ENCODE measurements around the gene CCZ1. TPM values are rescaled to one million over a fixed set of nuclear protein-coding genes. Genes with fewer than 3 reads are reported as not detected.
"Not testable (repeated sequence)": the region's sequence is repeated elsewhere in the genome, so short reads cannot be mapped to it uniquely, and the experiment has no call there.

The CCZ1 gene
- total RNA-seq: 85.2 TPM

- DNase-seq (ENCODE audit: low spot score): peak; percentile 77
Measured at GRCh38 chr7:5898480-5899224, at the start of gene CCZ1. Gene CCZ1 (plus strand): TSS chr7:5898733. CDS start chr7:5898800, 67 bp downstream.

DNA sequence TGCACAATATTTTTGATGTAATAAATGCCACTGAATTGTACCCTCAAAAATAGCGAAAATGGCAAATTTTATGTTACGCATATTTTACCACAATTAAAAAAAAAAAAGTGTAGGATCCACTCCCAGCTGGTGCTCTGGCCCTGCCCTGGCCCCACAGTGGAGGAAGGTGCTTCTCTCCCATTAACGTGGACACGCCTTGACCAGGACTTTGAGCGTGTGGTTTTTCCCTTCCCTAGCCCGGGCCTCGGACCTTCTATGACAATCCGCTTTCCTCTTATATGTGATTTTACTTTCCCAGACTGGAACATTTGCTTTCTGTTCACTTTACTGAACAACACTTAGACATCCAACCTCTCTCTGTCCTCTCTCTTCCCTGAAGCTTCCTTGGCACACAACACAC lies 47.6 kb upstream of the CCZ1 start:
- no peak for DNase-seq (ENCODE audit: low spot score)

DNA sequence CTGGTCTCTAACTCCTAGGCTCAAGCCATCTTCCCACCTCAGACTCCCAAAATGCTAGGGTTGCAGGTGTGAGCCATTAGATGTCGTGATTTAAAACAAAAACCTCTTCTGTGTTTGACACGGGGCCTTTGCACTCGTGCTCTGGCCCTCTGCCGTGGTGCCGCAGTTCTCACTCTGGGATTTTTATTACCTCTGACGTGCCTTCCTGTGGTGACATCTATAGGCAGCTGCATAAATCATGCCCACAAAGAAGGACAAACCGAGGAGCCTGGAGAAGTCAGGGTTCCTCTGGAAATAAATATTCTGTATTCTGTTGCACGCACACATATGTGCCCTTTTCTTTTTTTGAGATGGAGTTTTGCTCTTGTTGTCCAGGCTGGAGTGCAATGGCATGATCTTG lies 43.8 kb upstream of the CCZ1 start:
- DNase-seq (ENCODE audit: low spot score): no peak

DNA sequence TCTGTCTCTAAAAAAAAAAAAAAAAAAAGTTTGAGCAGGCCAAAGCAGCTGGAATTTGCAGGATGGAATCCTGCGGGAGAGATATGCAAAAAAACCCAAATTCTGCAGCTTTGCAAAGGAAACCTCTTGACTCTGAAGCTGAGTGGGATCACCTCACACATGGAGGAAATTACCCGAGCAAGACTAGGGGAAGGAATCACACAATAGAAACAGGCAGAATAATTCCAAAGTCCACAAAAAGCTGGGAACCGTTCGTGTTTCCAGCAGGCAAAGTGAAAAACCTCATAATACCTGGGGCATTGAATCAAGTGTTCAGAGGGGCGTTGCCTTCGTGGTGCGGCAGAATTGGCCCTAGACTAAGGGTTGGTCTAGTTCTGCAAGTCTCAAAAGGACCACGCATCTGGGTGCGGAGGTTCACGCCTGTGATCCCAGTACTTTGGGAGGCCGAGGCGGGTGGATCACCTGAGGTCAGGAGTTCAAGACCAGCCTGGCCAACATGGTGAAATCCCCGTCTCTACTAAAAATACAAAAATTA lies 41.4 kb upstream of the CCZ1 start:
- DNase-seq (ENCODE audit: low spot score): not testable (repeated sequence)

GRCh38 chr7:5858494-5858893 lies 40.0 kb upstream of the CCZ1 start:
- DNase-seq (ENCODE audit: low spot score): not testable (repeated sequence)

- DNase-seq (ENCODE audit: low spot score): not testable (repeated sequence)
Measured at GRCh38 chr7:5861281-5861680, 37.3 kb upstream of the CCZ1 start.

DNA sequence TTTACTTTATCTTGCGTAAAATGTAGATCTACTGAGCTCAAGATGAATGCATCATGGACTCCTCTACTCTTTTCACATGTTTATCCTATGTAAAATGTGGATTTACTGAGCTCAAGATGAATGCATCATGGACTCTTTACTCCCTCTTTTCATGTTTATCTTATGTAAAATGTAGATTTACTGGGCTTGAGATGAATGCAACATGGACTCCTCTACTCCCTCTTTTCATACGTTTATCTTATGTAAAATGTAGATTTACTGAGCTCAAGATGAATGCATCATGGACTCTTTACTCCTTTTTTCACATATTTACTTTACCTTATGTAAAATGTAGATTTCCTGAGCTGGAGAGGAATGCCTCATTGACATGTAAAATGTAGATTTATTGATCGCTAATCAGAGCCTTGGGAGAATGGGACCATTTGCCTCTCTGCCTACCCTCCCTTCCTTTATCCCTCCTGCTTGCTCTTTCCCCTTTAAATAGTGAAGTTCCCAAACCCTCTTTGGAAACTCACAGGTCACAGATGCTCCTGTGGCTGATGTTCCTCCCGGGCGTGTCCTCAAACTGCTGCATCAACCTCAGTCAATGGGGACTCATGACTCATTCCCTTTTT lies 35.7 kb upstream of the CCZ1 start:
- DNase-seq (ENCODE audit: low spot score): not testable (repeated sequence)

- not testable (repeated sequence) for DNase-seq (ENCODE audit: low spot score)
Measured at GRCh38 chr7:5865279-5865931, 33.1 kb upstream of the CCZ1 start.

- no peak for DNase-seq (ENCODE audit: low spot score)
Measured at GRCh38 chr7:5867060-5867459, 31.5 kb upstream of the CCZ1 start.

- DNase-seq (ENCODE audit: low spot score): not testable (repeated sequence)
Measured at GRCh38 chr7:5868928-5869341, 29.6 kb upstream of the CCZ1 start.

DNA sequence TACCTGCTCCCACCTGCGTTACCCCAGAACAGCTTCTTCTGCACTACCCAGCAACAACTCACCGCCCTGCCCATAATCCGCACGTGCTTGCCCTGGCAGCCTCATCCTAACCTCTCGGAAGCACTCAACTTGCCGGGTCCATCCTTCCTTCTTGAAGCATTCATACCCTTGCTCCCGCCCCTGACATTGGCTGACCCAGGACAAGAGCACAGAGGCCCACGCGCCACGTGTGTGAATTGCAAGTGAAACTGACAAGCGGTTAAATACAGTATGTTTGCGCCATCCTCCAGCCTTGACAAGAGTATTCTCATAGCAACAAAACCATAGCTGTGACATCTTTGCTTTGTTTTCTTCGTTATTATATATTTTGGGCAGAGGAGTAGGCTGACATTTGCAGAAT lies 28.8 kb upstream of the CCZ1 start:
- DNase-seq (ENCODE audit: low spot score): no peak

GRCh38 chr7:5870311-5870710 lies 28.2 kb upstream of the CCZ1 start:
- no peak for DNase-seq (ENCODE audit: low spot score)

DNA sequence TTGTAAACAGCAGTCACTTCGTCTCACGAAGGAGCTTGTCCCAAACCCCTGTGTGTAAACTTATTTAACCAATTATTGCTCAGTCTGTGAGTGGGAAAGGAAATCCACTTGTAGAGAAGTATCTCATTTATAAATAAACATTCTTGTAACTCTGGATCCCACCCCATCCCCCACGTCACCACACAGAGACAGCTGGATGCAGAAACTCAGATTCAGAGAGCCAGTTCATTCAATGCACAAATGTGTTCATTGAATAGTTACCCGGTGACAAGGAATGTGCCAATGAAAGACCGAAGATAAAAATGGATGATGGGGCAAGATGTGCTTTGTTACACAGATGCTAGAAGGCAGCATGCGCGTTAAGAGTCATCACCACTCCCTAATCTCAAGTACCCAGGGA lies 26.2 kb upstream of the CCZ1 start:
- no peak for DNase-seq (ENCODE audit: low spot score)

DNA sequence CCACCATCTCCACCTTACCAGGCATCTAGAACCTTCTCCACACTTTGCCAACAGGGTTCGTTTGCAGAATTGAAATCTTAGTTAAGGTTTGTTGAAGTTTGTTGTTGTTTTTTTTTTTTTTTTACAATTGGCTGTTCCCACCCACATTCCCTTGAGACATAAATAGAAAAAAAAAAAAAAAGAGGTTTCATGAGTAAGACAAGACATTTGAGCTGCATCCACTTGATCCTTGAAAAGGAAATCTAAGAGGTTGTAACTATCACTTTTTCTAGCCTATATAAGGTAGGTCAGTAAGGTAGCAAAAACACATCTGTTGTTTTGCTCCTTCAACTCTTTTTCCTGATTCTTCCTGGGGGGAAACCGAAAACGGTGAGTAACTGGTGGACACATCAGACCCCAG lies 18.9 kb upstream of the CCZ1 start:
- not testable (repeated sequence) for DNase-seq (ENCODE audit: low spot score)

- DNase-seq (ENCODE audit: low spot score): not testable (repeated sequence)
Measured at GRCh38 chr7:5880106-5880505, 18.4 kb upstream of the CCZ1 start.

DNA sequence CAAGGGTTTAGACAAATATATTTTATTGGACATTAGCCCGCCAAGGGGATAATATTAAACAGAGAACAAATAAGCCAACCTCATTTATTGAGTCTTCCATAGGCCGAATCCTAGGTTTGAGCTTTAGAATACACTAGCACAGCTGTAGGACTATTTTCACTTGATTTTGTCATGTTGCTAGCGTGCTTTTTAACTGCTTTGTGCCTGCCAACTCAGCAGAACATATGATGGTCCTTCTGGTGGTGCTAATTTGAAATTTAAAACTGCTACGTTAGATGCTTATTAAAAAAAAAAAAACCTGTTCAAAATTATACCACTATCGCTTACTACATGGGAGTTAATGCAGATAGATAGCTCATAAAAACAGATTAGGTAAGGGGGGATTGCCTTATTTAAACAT lies 14.1 kb upstream of the CCZ1 start:
- DNase-seq (ENCODE audit: low spot score): not testable (repeated sequence)

- DNase-seq (ENCODE audit: low spot score): not testable (repeated sequence)
Measured at GRCh38 chr7:5888021-5888420, 10.5 kb upstream of the CCZ1 start.

- DNase-seq (ENCODE audit: low spot score): not testable (repeated sequence)
Measured at GRCh38 chr7:5890244-5890643, 8.3 kb upstream of the CCZ1 start.

GRCh38 chr7:5892498-5892897 lies 6.0 kb upstream of the CCZ1 start:
- DNase-seq (ENCODE audit: low spot score): no peak

GRCh38 chr7:5897369-5897919 lies 1.1 kb upstream of the CCZ1 start:
- not testable (repeated sequence) for DNase-seq (ENCODE audit: low spot score)

- DNase-seq (ENCODE audit: low spot score): not testable (repeated sequence)
Measured at GRCh38 chr7:5903002-5903401, 4.5 kb downstream of the CCZ1 start.

DNA sequence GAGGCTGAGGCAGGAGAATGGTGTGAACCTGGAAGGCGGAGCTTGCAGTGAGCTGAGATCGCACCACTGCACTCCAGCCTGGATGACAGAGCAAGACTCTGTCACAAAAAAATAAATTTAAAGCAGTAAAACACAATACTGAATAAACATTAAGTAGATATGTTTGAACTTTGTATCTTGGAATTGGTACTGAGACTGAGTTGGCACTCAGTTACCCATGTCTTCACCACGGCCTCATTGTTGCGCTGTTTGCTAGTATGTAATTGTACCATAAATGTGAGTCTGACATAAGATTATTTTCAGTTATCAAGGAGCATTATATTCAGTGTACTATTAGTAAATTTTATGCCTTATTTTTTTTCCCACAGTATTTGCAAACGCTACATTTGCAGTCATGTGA lies 6.2 kb downstream of the CCZ1 start:
- not testable (repeated sequence) for DNase-seq (ENCODE audit: low spot score)

Data from ureter (tissue), 1 donor.